Measurements from ENCODE around the gene C8A. TPM values are rescaled to one million over a fixed set of nuclear protein-coding genes. Genes with fewer than 3 reads are reported as not detected.

The C8A gene
- total and polyA plus RNA-seq, 2 of the 13 experiments (the other 11 are each of a cell fraction or from before 2014, with no cell fraction given) = 10.5 to 15.0 TPM

DNA sequence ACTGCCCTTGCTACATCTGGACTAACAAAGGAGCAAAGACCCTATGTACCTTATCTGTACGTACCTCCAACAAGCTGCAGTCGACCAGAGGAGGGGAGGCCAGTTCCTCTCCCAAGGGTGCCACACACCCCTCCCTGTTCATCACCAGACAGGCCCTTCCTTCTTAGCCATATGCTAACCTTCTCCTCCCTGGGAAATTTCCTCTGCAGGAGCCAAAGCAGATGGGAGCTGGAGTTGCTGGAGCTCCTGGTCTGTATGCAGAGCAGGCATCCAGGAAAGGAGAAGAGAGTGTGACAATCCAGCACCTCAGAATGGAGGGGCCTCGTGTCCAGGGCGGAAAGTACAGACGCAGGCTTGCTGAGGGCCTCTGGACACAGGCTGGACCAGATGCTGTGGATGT lies 62.8 kb downstream of the C8A start:
- ATAC-seq = no peak
- Histone ChIP-seq H3K27ac (ENCODE audit: extremely low read length, insufficient read depth, low read length) (no peak overlapping the region), H3K79me2 (ENCODE audit: insufficient read depth, low read length) (no peaks in the 10 kb centered on the region), H3K4me3 (replicated peaks in 1 of 3; ENCODE audit: insufficient read depth in 1 of 3, low read depth in 2 of 3, low read length in 3 of 3) (no peak overlapping the region), H3K9me3 (ENCODE audit: low read length) (no peaks in the 10 kb centered on the region), H3K27me3 (ENCODE audit: control insufficient read depth in 1 of 2, insufficient read depth in 2 of 2, low read length in 2 of 2) (no peaks in the 10 kb centered on the region), H4K20me1 (ENCODE audit: insufficient read depth, low read length) (no peaks in the 10 kb centered on the region), H3K4me2 (ENCODE audit: low read depth, low read length) (no peak overlapping the region), H3K4me1 (ENCODE audit: insufficient read depth, low read length) (peaks cover 84% of the 10 kb centered on the region), H3K9ac (ENCODE audit: insufficient read depth, low read depth, low read length) (no peak overlapping the region), H3K36me3 (replicated peaks in 1 of 2; ENCODE audit: control insufficient read depth in 1 of 2, insufficient read depth in 2 of 2, low read length in 2 of 2) (no peaks in the 10 kb centered on the region), H2AFZ (ENCODE audit: low read length) (no peak overlapping the region)
- WGBS (ENCODE audit: low lambda C conversion rate) = 79% methylated on average over 5 of the region's 5 CpGs
- no peak for FAIRE-seq
- in situ Hi-C loops (cut with HindIII; ENCODE audit: extremely low pct_ligation_motif_present, low pct_unique_long_range_greater_than_20kb) (no loop called here), intact Hi-C loops (cut with micrococcal nuclease; ENCODE audit: unreplicated experiment) (no loop called here)
- POLR2A ChIA-PET = interaction anchor here (1.6 to 2.2 kb wide), 2 partner anchors 47 to 62 kb away, joined by 4 to 6 read pairs; partner anchors contain the start of gene C8A
- DNase-seq (ENCODE audit: low spot score) = no peak
- no TSS peak for BruUV-seq (replicated peaks)
- TF ChIP-seq, protein P1, sequence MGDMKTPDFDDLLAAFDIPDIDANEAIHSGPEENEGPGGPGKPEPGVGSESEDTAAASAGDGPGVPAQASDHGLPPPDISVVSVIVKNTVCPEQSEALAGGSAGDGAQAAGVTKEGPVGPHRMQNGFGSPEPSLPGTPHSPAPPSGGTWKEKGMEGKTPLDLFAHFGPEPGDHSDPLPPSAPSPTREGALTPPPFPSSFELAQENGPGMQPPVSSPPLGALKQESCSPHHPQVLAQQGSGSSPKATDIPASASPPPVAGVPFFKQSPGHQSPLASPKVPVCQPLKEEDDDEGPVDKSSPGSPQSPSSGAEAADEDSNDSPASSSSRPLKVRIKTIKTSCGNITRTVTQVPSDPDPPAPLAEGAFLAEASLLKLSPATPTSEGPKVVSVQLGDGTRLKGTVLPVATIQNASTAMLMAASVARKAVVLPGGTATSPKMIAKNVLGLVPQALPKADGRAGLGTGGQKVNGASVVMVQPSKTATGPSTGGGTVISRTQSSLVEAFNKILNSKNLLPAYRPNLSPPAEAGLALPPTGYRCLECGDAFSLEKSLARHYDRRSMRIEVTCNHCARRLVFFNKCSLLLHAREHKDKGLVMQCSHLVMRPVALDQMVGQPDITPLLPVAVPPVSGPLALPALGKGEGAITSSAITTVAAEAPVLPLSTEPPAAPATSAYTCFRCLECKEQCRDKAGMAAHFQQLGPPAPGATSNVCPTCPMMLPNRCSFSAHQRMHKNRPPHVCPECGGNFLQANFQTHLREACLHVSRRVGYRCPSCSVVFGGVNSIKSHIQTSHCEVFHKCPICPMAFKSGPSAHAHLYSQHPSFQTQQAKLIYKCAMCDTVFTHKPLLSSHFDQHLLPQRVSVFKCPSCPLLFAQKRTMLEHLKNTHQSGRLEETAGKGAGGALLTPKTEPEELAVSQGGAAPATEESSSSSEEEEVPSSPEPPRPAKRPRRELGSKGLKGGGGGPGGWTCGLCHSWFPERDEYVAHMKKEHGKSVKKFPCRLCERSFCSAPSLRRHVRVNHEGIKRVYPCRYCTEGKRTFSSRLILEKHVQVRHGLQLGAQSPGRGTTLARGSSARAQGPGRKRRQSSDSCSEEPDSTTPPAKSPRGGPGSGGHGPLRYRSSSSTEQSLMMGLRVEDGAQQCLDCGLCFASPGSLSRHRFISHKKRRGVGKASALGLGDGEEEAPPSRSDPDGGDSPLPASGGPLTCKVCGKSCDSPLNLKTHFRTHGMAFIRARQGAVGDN (CRISPR knock-in tag; IDR thresholded peaks at IDR 0.05) = peak; percentile 28; the same call in 1 of the 2 replicates
- TF ChIP-seq CREM (IDR thresholded peaks at IDR 0.05) (no peak), CREM (CRISPR knock-in tag; IDR thresholded peaks at IDR 0.05) (no peak), ZBTB42 (CRISPR knock-in tag; IDR thresholded peaks at IDR 0.05) (no peak), ZNF468 (CRISPR knock-in tag; IDR thresholded peaks at IDR 0.05) (no peak)
- TF ChIP-seq, protein P2, sequence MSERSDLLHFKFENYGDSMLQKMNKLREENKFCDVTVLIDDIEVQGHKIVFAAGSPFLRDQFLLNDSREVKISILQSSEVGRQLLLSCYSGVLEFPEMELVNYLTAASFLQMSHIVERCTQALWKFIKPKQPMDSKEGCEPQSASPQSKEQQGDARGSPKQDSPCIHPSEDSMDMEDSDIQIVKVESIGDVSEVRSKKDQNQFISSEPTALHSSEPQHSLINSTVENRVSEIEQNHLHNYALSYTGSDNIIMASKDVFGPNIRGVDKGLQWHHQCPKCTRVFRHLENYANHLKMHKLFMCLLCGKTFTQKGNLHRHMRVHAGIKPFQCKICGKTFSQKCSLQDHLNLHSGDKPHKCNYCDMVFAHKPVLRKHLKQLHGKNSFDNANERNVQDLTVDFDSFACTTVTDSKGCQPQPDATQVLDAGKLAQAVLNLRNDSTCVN (CRISPR knock-in tag; IDR thresholded peaks at IDR 0.05; ENCODE audit: borderline replicate concordance) = no peak
- CTCF ChIA-PET (ENCODE audit: low intra/inter-chr PET ratio, low total read pairs) = no interaction called here

All from HepG2 (cell line).